Left ventricle myocardium inferior (tissue), 1 donor: ENCODE results near the gene MRFAP1. TPM values are rescaled to one million over a fixed set of nuclear protein-coding genes. Genes with fewer than 3 reads are reported as not detected.
"Not testable (repeated sequence)": the region's sequence is repeated elsewhere in the genome, so short reads cannot be mapped to it uniquely, and the experiment has no call there.

Source experiments
- DNase-seq: peaks from one replicate; pipeline ENCODE4 v3.0.0-alpha.2; 2020
- H3K27ac ChIP-seq: fragments of 200-600 bp; replicated peaks from 2 replicates; pipeline ENCODE4 v1.8.0; 2021
- H3K27me3 ChIP-seq: fragments of 200-600 bp; 2 replicates; pipeline ENCODE4 v1.8.0; 2021; ENCODE audit warnings: low read depth
- H3K36me3 ChIP-seq: fragments of 200-600 bp; 2 replicates; pipeline ENCODE4 v1.8.0; 2021
- H3K4me1 ChIP-seq: fragments of 200-600 bp; 2 replicates; pipeline ENCODE4 v1.8.0; 2021
- H3K4me3 ChIP-seq: fragments of 200-600 bp; 2 replicates; pipeline ENCODE4 v1.8.0; 2021; ENCODE audit warnings: mild to moderate bottlenecking, moderate library complexity
- H3K9me3 ChIP-seq: fragments of 200-600 bp; replicated peaks from 2 replicates; pipeline ENCODE4 v1.8.0; 2021
- intact Hi-C: fragments of 100-400 bp; cut with micrococcal nuclease; formaldehyde crosslinking; loops from one replicate; pipeline ENCODE4 v1.11.0; 2022
- total RNA-seq: library from RNA; stranded (reverse); fragmentation: NEBNext Ultra II Directional; extraction: Animal tissue kit (Norgen Biotek cat#: 25700); gene quantifications from one replicate; pipeline ENCODE4 v1.2.1, GENCODE V29; 2021
- TF ChIP-seq, protein P1 (sequence below): fragments of 200-600 bp; IDR thresholded peaks from 2 replicates; pipeline ENCODE4 v1.8.0; 2021; ENCODE audit warnings: antibody characterized with exemption, mild to moderate bottlenecking, borderline replicate concordance
- donor health status: DM: no; HTN: yes; CAD: no; lungs with severe emphysema.

MRFAP1 gene
- total RNA-seq, 1 donor from 2014 or later: 223 TPM

DNA sequence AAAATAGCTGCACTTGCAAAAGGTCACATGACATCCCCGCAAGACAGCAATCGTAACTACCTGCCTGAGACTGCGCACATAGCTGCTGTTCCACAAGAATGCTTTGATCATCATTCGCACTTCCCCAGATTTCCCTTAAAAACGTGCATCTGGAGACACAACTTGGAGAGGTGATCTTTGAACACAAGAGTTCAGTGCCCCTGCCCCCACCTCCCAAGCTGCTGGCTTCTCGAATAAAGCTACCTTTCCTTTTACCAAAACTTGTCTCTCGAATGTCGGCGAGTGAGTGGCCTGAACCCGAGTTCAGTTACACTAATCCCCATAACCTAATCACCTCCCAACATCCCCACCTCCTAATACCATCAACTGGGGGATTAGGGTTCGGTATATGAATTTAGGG is 14.4 kb upstream of the MRFAP1 start:
- Histone ChIP-seq H3K4me3 (no peak overlapping the region), H3K9me3 (no peaks in the 10 kb centered on the region), H3K36me3 (no peaks in the 10 kb centered on the region), H3K27me3 (no peaks in the 10 kb centered on the region), H3K4me1 (no peaks in the 10 kb centered on the region), H3K27ac (no peak overlapping the region)
- intact Hi-C loops: no loop called here
- TF ChIP-seq, protein P1, sequence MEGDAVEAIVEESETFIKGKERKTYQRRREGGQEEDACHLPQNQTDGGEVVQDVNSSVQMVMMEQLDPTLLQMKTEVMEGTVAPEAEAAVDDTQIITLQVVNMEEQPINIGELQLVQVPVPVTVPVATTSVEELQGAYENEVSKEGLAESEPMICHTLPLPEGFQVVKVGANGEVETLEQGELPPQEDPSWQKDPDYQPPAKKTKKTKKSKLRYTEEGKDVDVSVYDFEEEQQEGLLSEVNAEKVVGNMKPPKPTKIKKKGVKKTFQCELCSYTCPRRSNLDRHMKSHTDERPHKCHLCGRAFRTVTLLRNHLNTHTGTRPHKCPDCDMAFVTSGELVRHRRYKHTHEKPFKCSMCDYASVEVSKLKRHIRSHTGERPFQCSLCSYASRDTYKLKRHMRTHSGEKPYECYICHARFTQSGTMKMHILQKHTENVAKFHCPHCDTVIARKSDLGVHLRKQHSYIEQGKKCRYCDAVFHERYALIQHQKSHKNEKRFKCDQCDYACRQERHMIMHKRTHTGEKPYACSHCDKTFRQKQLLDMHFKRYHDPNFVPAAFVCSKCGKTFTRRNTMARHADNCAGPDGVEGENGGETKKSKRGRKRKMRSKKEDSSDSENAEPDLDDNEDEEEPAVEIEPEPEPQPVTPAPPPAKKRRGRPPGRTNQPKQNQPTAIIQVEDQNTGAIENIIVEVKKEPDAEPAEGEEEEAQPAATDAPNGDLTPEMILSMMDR: no peak
- DNase-seq: no peak

DNA sequence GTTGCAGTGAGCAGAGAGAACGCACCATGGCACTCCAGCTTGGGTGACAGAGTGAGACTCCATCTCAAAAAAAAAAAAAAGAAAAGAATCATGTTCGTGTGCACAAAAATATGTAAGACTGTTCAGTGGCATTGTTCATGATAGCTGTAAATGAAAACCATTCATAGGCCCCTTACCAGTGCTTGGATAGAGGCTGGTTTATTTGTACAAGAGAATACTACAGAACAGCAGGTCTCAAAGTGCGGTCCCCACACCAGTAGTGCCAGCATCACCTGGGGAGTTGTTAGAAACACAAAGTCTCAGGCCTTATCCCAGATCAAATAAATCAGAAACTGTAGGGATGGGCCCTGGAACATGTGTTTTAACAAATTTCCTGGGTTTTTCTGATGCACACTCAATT is 12.7 kb upstream of the MRFAP1 start:
- Histone ChIP-seq H3K27ac (no peak overlapping the region), H3K4me1 (no peaks in the 10 kb centered on the region), H3K36me3 (no peaks in the 10 kb centered on the region), H3K4me3 (no peak overlapping the region), H3K9me3 (no peaks in the 10 kb centered on the region), H3K27me3 (no peaks in the 10 kb centered on the region)
- intact Hi-C loops: no loop called here
- TF ChIP-seq, protein P1: no peak
- no peak for DNase-seq

DNA sequence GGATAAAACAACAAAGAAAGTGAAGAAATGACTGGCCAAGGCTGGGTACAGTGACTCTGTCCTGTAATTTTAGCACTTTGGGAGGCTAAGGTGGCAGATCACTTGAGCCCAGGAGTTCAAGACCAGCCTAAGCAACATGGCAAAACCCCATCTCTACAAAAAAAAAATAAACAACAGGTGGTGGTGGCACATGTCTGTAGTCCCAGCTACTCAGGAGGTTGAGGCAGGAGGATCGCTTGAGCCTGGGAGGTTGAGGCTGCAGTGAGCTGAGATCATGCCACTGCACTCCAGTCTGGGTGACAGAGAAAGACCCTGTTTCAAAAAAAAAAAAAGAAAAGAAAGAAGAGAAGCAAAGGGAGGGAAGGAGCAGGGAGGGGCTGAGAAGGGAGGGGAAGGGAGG is 12.0 kb upstream of the MRFAP1 start:
- H3K9me3 ChIP-seq, H3K27ac ChIP-seq, H3K4me1 ChIP-seq, H3K36me3 ChIP-seq, H3K27me3 ChIP-seq, DNase-seq, intact Hi-C loops, H3K4me3 ChIP-seq: not testable (repeated sequence)

DNA sequence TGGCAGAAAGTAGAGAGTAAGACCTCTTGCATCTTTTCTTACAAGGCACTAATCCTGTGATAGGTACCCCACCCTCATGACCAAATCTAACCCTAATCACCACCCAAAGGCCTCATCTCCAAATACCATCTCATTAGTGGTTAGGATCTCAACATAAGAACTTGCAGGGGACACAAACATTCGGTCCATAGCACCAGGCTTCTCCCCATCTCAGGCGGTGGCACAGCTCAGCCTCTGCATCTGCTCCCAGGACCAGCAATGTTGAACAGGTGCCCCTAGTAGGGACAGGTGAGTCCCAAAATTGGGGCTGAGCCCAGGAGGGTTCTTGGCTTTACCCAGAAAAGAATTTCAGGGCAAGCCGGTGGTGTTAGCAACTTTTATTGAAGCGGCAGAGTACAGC is 8.4 kb upstream of the MRFAP1 start:
- no peaks in the 10 kb centered on the region for H3K27me3 ChIP-seq
- DNase-seq: no peak
- no peaks in the 10 kb centered on the region for H3K9me3 ChIP-seq
- no peak overlapping the region for H3K4me3 ChIP-seq
- TF ChIP-seq, protein P1: no peak
- no peaks in the 10 kb centered on the region for H3K4me1 ChIP-seq
- H3K27ac ChIP-seq: no peak overlapping the region
- no peaks in the 10 kb centered on the region for H3K36me3 ChIP-seq
- intact Hi-C loops: no loop called here

DNA sequence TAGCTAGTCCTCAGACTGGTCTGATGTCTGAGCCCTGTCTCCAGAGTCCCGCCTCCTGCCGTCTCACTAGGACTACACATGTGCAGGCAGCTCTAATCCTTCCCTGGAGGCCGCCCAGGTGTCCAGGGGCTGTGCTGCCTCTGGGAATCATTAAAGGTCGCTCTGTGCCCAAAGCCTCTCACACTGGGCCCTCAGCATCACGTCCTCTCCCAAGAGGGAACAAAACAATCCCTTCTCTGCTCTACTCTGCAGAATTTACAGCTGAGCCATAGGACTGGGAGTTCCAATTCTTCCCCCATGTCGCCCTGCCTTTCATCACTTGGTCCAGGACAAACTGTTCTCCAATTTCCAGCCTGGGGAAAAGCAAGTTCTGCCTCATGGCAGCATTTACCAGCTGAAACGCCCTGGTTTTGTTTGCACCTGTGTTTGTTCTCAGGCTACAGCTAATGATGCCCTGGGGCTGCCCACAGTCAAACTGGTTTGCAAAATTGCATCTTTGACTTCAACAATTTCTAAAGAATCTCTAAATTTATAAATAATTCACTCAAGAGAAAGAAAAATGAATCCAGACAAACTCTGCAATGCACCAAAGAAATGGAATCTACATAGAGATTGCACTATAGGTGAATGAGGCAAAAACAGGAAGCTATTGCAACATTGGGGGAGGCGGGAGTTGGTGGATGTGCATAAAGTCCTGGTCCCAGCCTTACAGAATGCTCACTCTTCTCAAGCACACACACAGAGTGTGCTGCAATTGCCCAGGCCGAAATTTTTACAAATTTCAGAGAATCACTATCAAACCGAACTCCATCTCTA is 7.2 kb upstream of the MRFAP1 start:
- no peaks in the 10 kb centered on the region for H3K36me3 ChIP-seq
- no peaks in the 10 kb centered on the region for H3K27me3 ChIP-seq
- no peak for DNase-seq
- intact Hi-C loops: no loop called here
- TF ChIP-seq, protein P1: no peak
- H3K9me3 ChIP-seq: no peaks in the 10 kb centered on the region
- H3K4me3 ChIP-seq: no peak overlapping the region
- no peaks in the 10 kb centered on the region for H3K4me1 ChIP-seq
- no peak overlapping the region for H3K27ac ChIP-seq

DNA sequence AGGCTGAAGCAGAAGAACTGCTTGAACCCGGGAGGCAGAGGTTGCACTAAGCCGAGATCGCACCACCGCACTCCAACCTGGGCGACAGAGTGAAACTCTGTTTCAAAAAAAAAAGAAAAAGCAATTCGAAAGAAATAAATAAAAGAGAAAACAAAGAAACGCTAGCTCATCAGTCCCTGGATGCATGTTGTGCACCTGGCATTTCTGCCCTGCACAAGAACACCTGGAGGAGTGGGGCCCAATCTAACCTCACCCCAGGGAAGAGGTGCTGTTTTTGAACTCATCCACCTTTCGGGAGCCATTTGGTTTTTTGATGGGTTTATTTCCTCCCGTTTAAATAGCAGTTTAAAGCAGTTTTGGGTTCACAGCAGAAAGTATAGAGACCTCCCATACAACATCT is 5.7 kb upstream of the MRFAP1 start:
- no peaks in the 10 kb centered on the region for H3K9me3 ChIP-seq
- intact Hi-C loops: no loop called here
- no peak for DNase-seq
- H3K4me3 ChIP-seq: no peak overlapping the region
- TF ChIP-seq, protein P1: no peak
- H3K27me3 ChIP-seq: no peaks in the 10 kb centered on the region
- H3K4me1 ChIP-seq: peaks cover 8% of the 10 kb centered on the region
- H3K36me3 ChIP-seq: no peaks in the 10 kb centered on the region
- no peak overlapping the region for H3K27ac ChIP-seq
